ENCODE results near the gene KLF15.

The KLF15 gene

GRCh38 chr3:126346466-126346865, 10.7 kb downstream of the KLF15 start:
- TF ChIP-seq, protein P1, sequence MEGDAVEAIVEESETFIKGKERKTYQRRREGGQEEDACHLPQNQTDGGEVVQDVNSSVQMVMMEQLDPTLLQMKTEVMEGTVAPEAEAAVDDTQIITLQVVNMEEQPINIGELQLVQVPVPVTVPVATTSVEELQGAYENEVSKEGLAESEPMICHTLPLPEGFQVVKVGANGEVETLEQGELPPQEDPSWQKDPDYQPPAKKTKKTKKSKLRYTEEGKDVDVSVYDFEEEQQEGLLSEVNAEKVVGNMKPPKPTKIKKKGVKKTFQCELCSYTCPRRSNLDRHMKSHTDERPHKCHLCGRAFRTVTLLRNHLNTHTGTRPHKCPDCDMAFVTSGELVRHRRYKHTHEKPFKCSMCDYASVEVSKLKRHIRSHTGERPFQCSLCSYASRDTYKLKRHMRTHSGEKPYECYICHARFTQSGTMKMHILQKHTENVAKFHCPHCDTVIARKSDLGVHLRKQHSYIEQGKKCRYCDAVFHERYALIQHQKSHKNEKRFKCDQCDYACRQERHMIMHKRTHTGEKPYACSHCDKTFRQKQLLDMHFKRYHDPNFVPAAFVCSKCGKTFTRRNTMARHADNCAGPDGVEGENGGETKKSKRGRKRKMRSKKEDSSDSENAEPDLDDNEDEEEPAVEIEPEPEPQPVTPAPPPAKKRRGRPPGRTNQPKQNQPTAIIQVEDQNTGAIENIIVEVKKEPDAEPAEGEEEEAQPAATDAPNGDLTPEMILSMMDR (IDR thresholded peaks at IDR 0.05; ENCODE audit: borderline replicate concordance, insufficient read depth, low read depth, low read length): no peak
- H3K4me3 ChIP-seq (ENCODE audit: low read depth, low read length): no peak overlapping the region

DNA sequence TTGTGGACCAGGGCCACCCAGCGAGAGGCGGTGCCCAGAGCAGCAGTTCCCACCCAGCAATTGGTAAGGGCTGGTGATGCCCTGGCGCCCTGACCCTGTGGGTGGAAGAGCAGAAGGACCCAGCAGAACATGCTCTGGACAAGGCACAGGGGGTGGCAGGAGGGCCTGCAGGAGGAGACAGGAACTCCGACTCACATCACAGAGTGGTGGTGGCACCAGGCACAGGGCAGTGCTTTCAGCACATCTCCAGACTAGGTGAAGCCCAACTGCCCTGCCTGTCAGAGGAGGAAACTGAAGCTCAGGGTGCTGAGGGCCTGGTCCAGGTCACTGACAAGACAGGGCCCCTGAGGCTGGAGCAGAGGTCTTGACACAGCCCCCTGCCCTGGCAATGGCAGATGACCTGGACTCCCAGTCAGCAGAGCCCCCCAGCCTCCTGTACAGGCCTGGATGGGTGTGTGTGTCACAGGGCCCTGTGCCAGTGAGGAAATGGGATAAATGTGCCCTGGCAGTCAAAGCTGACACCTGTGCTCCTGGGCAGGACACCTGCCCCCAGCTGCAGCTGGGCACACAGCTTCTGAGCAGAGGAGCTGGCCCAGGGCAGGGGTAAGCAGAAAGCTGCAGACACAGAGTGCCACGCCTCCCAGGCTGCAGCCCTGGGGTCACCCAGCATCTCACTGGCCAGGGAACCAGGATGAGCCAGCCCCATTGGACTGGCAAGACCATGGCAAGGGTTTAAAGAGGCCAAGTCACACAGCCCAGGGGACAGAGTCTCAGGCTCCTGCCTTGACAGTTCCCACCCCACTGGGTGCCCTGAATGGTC, 11.4 kb downstream of the KLF15 start:
- TF ChIP-seq, protein P1 (IDR thresholded peaks at IDR 0.05; ENCODE audit: borderline replicate concordance, insufficient read depth, low read depth, low read length): no peak
- no peak overlapping the region for H3K4me3 ChIP-seq (ENCODE audit: low read depth, low read length)

- TF ChIP-seq, protein P1 (IDR thresholded peaks at IDR 0.05; ENCODE audit: borderline replicate concordance, insufficient read depth, low read depth, low read length): no peak
- no peak overlapping the region for H3K4me3 ChIP-seq (ENCODE audit: low read depth, low read length)
These were observed 12.0 kb downstream of the KLF15 start for GRCh38 chr3:126345231-126345630.

- TF ChIP-seq, protein P1 (IDR thresholded peaks at IDR 0.05; ENCODE audit: borderline replicate concordance, insufficient read depth, low read depth, low read length): no peak
- H3K4me3 ChIP-seq (ENCODE audit: low read depth, low read length): no peak overlapping the region
These were observed 12.7 kb downstream of the KLF15 start for GRCh38 chr3:126344380-126345041.

- TF ChIP-seq, protein P1 (IDR thresholded peaks at IDR 0.05; ENCODE audit: borderline replicate concordance, insufficient read depth, low read depth, low read length): no peak
These were observed 13.6 kb downstream of the KLF15 start for GRCh38 chr3:126343649-126344035.

DNA sequence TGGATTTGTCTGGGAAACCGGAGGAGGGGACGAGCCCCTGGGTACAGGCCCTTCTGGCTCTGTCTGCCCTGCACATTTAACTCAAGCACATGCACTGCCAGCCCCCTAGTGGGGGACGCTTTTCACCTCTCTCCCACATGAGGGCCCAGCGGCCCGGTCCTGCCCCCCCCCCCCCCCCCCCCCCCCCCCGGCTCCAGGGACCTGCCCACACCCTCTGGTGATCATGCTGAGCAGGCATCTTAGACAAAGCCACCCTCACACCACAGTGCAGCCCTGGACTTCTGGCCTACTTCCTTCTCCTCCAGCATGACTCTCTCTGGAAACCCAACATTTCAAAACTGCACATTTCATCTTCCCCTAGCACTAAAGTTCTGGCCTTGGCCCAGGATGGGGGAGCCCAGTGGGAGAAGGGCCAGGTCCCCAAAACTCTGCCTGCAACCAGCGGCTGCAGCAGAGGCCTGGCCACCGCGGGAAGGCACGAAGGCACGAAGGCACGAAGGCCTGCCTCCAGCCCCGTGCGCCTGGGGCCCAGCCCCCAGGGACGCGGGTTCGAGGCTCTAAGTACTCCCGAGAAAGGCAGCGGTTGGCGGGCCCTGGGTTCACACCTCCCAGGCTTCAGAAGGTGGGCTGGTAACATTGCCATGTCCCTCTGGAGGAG, 14.1 kb downstream of the KLF15 start:
- TF ChIP-seq, protein P1 (IDR thresholded peaks at IDR 0.05; ENCODE audit: borderline replicate concordance, insufficient read depth, low read depth, low read length): no peak
- H3K4me3 ChIP-seq (ENCODE audit: low read depth, low read length): no peak overlapping the region

More at GRCh38 chr3:126343649-126344035, 13.6 kb downstream of the KLF15 start:
- H3K4me3 ChIP-seq (ENCODE audit: low read depth, low read length): no peak overlapping the region

Measured in GM12875 (cell line).